Fibroblast of lung (primary cell): ENCODE data around the gene CLDN9.

Experiments used
- CTCF ChIP-seq, 2 donors: IDR thresholded peaks in 1 of 2; conservative IDR thresholded peaks in 1 of 2; 1 replicate in 1 of 2; 2 replicates in 1 of 2; pipeline ENCODE4 v1.5.1; 2011 to 2012; ENCODE audit warnings: low read length in 2 of 2, control low read depth in 1 of 2, inconsistent platforms in 1 of 2, low read depth in 1 of 2, mild to moderate bottlenecking in 1 of 2
- EZH2 ChIP-seq: IDR thresholded peaks from 2 replicates; pipeline ENCODE4 v1.5.1; 2012; ENCODE audit warnings: low read length, control low read depth, mild to moderate bottlenecking; ENCODE audit errors: missing control alignments

GRCh38 chr16:3013491-3013951, 798 bp downstream of the CLDN9 start:
- no peak for TF ChIP-seq CTCF (conservative IDR thresholded peaks at IDR 0.05 in 1 of 2, IDR thresholded peaks at IDR 0.05 in 1 of 2; ENCODE audit: low read depth in 1 of 2, low read length in 2 of 2)
- TF ChIP-seq EZH2, result no peak
